Lung (tissue), 12 donors: ENCODE measurements around the gene TKTL2. TPM values are rescaled to one million over a fixed set of nuclear protein-coding genes. Genes with fewer than 3 reads are reported as not detected.

Experiments
- ATAC-seq: fragments of 200-7000 bp; cut with Tn5 transposase; one replicate; pipeline ENCODE4 v1.9.1; 2020; ENCODE audit warnings: moderate number of reproducible peaks; ENCODE audit not compliant: insufficient read depth, low FRiP score
- DNase-seq, 3 donors: peaks; one replicate each; pipeline ENCODE4 v3.0.0-alpha.2; 2013 to 2017
- H3K27ac ChIP-seq, 2 donors: one replicate each; pipeline ENCODE4 v1.5.1; 2013; ENCODE audit warnings: mild to moderate bottlenecking in 2 of 2, moderate library complexity in 2 of 2, control low read depth in 1 of 2, inconsistent platforms in 1 of 2, low read depth in 1 of 2, low read length in 1 of 2
- H3K27me3 ChIP-seq, 3 donors: one replicate each; pipeline ENCODE4 v1.5.1; 2013; ENCODE audit warnings: low read length in 2 of 3; ENCODE audit not compliant: control insufficient read depth in 3 of 3, insufficient read depth in 3 of 3
- H3K36me3 ChIP-seq, 4 donors: one replicate each; pipeline ENCODE4 v1.5.1; 2013; ENCODE audit warnings: low read length in 4 of 4, mild to moderate bottlenecking in 1 of 4, moderate library complexity in 1 of 4; ENCODE audit not compliant: control insufficient read depth in 4 of 4, insufficient read depth in 4 of 4
- H3K4me1 ChIP-seq, 5 donors: one replicate each; pipeline ENCODE4 v1.5.1; 2013; ENCODE audit warnings: low read length in 5 of 5, mild to moderate bottlenecking in 2 of 5, moderate library complexity in 1 of 5; ENCODE audit not compliant: control insufficient read depth in 5 of 5, insufficient read depth in 5 of 5
- H3K4me3 ChIP-seq: one replicate; pipeline ENCODE4 v1.5.1; 2013; ENCODE audit warnings: mild to moderate bottlenecking, control low read depth, moderate library complexity
- H3K9ac ChIP-seq, 2 donors: one replicate each; pipeline ENCODE4 v1.5.1; 2013; ENCODE audit warnings: low read length in 2 of 2, control low read depth in 1 of 2; ENCODE audit not compliant: insufficient read depth in 1 of 2
- H3K9me3 ChIP-seq, 4 donors: one replicate each; pipeline ENCODE4 v1.5.1; 2013; ENCODE audit warnings: low read length in 3 of 4, mild to moderate bottlenecking in 1 of 4, moderate library complexity in 1 of 4; ENCODE audit not compliant: control insufficient read depth in 4 of 4, insufficient read depth in 3 of 4
- CTCF ChIP-seq: IDR thresholded peaks from 2 replicates; pipeline ENCODE4 v1.5.1; 2012; ENCODE audit warnings: mild to moderate bottlenecking; ENCODE audit errors: control extremely low read depth, extremely low read depth
- WGBS, 2 donors: extraction: QIAGEN DNeasy Blood & Tissue Kit; methylation state at CpG; one replicate each; pipeline ENCODE4 v1.1.7; 2013; 5-methylcytosine and 5-hydroxymethylcytosine counted together
- polyA plus RNA-seq, 2 donors: library from polyadenylated mRNA; stranded (reverse); fragments of 200-250 nt; gene quantifications; one replicate each; pipeline ENCODE4 v1.2.1, GENCODE V29; 2013
- total RNA-seq, 2 donors: library from RNA; depleted of rRNA in 1 of 2; stranded (reverse); fragments of >200 nt in 1 of 2; gene quantifications; one replicate each; pipeline ENCODE4 v1.2.1, GENCODE V29; 2014 to 2021
- donor health status: control.
- donor health status: control.
- donor health status: Bipolar disorder and iron deficiency.
- donor health status: healthy.
- donor health status: DM: yes; HTN: yes; CAD: no.

TKTL2 gene
- total and polyA plus RNA-seq, 4 donors: 0.02 TPM; not detected in 3

GRCh38 chr4:163492951-163493504 is 19.5 kb upstream of the TKTL2 start:
- peaks cover 0 to 8% (median 0%) of the 10 kb centered on the region in 5 donors for H3K4me1 ChIP-seq
- 94% methylated on average over 6 of the region's 6 CpGs for WGBS, 2 donors
- no peak for TF ChIP-seq CTCF
- H3K9me3 ChIP-seq: no peaks in the 10 kb centered on the region
- H3K36me3 ChIP-seq: no peaks in the 10 kb centered on the region
- H3K27me3 ChIP-seq: no peaks in the 10 kb centered on the region
- H3K27ac ChIP-seq: no peak overlapping the region
- ATAC-seq (no peak), DNase-seq (peak in 1 of 3 donors; percentile 6)
- no peak overlapping the region for H3K4me3 ChIP-seq
- no peak overlapping the region for H3K9ac ChIP-seq

- no peak for ATAC-seq
- H3K4me3 ChIP-seq: no peak overlapping the region
- H3K36me3 ChIP-seq: no peaks in the 10 kb centered on the region
- no peaks in the 10 kb centered on the region for H3K27me3 ChIP-seq
- no peaks in the 10 kb centered on the region for H3K9me3 ChIP-seq
- 59 to 84% methylated on average over 1 of the region's 1 CpG for WGBS, 2 donors
- DNase-seq: no peak
- H3K9ac ChIP-seq: no peak overlapping the region
- H3K27ac ChIP-seq: no peak overlapping the region
- no peak for TF ChIP-seq CTCF
- H3K4me1 ChIP-seq: no peaks in the 10 kb centered on the region
These were observed 16.4 kb upstream of the TKTL2 start for GRCh38 chr4:163489929-163490328.

GRCh38 chr4:163486321-163486720 is 12.8 kb upstream of the TKTL2 start:
- no peak overlapping the region for H3K4me3 ChIP-seq
- ATAC-seq: no peak
- H3K9ac ChIP-seq: no peak overlapping the region
- no peak for TF ChIP-seq CTCF
- H3K4me1 ChIP-seq: no peaks in the 10 kb centered on the region
- H3K36me3 ChIP-seq: no peaks in the 10 kb centered on the region
- H3K27me3 ChIP-seq: no peaks in the 10 kb centered on the region
- no peaks in the 10 kb centered on the region for H3K9me3 ChIP-seq
- H3K27ac ChIP-seq: no peak overlapping the region
- WGBS, 2 donors: 58 to 75% methylated on average over 1 of the region's 1 CpG
- DNase-seq: no peak

GRCh38 chr4:163485589-163485988 is 12.0 kb upstream of the TKTL2 start:
- WGBS, 2 donors: 54 to 70% methylated on average over 2 of the region's 2 CpGs
- no peaks in the 10 kb centered on the region for H3K9me3 ChIP-seq

More at GRCh38 chr4:163485589-163485988, 12.0 kb upstream of the TKTL2 start:
- no peak overlapping the region for H3K9ac ChIP-seq
- TF ChIP-seq CTCF: no peak
- H3K4me1 ChIP-seq: no peaks in the 10 kb centered on the region
- no peaks in the 10 kb centered on the region for H3K27me3 ChIP-seq
- H3K36me3 ChIP-seq: no peaks in the 10 kb centered on the region
- no peak overlapping the region for H3K4me3 ChIP-seq
- ATAC-seq (no peak), DNase-seq (no peak)
- no peak overlapping the region for H3K27ac ChIP-seq
